ENCODE data around the gene TCOF1. TPM values are rescaled to one million over a fixed set of nuclear protein-coding genes. Genes with fewer than 3 reads are reported as not detected.

Gene TCOF1
- total RNA-seq, 1 donor from 2014 or later: 21.0 TPM

DNA sequence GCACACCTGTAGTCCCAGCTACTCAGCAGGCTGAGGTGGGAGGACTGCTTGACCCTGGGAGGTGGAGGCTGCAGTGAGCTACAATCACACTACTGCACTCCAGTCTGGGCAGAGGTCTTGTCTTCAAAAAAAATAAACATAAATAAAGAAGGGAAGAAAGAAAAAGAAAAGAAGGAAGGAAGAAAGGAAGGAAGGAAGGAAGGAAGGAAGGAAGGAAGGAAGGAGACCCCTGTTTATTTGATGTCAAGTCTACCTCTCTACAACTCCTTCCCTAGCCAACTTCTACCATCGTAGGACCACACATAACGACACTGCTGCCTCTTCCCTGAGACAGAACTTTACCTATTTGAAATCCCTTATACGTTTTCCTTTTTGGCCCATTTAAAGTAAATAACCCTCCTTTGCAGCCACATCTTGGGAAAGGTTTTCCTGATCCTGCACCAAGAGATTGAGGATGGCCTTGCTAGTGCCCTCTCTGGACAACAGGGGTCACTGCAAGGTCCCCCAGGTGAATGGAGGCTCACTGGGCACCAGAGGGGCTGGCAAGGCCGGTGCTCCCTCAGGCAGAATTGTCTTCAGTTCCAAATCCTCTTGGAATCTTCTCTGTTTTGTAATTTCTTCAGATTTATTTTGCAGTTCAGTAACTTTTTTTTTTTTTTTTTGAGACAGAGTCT, 81.5 kb downstream of the TCOF1 start:
- intact Hi-C loops (cut with micrococcal nuclease): no loop called here
- no peak for ATAC-seq
- no peak for DNase-seq

DNA sequence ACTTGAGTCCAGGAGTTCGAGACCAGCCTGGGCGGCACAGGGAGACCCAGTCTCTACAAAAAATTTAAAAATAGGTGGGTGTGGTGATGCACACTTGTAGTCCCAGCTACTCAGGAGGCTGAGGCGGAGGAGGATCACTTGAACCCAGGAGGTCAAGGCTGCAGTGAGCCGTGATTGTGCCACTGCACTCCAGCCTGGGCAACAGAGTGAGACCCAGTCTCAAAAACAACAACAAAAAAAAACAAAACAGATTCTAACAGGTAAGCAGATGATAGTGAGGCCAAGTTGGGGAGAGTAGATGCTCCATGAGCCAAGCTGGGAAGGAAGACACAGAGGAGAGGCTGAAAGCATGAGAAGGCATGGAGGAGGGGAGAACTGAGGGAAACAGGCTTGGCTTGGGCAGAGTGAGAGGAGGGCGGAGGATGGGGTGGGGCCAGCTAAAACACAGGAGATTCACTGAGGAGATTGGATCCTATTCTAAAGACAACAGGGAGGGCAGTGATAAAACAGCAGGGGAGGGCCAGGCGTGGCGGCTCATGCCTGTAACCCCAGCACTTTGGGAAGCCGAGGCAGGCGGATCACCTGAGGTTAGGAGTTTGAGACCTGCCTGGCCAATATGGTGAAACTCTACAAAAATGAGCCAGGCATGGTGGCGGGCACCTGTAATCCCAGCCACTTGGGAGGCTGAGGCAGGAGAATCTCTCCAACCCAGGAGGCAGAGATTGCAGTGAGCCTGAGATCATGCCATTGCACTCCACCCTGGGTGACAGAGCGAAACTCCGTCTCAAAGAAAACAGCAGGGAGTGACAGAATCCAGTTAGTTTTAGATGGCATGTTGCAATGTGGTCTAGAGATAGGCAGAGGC, 83.7 kb downstream of the TCOF1 start:
- intact Hi-C loops (cut with micrococcal nuclease): no loop called here
- DNase-seq (no peak), ATAC-seq (peak; percentile 2)

DNA sequence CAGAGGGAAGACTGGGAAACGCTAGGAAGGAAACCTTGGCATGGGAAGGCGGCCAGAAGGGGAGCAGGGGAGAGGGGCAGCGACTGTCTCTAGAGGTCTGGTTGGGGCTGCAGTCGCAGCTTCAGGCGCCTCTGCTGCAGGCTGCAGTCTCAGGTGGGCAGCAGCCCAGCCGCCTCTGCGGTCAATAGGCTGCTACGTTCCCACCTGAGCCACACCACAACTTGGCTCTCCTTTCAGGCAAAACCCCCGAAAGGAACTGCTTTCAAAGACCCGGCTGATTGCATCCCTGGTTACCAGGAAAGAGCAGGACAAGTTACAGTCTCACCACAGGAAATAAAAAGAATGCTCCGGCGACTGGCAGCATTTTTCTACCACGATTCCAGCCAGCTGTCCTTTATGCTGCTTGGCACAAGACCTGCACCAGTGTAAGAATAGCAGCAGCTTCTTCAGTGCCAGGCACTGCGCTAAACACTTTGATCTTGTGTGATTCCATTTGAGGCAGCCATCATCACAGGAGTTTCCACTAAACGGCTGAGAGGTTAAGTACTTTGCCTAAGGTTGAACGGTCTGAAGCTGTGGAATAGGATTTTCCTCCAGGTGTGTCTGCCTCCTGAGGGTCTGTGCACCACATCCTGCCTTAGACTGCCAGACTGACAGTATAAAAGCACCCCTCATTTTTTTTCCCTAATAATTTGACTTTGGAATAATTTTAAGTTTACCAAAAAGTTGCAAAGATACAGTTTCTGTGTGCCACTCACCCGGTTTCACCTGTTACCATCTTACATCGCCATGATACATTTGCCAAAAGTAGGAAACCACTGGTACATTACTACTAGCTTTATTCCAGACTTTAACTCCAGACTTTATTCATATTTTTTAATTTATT, 84.6 kb downstream of the TCOF1 start:
- DNase-seq (peak; percentile 56), ATAC-seq (peak; percentile 84)
- intact Hi-C loops (cut with micrococcal nuclease): no loop called here

DNA sequence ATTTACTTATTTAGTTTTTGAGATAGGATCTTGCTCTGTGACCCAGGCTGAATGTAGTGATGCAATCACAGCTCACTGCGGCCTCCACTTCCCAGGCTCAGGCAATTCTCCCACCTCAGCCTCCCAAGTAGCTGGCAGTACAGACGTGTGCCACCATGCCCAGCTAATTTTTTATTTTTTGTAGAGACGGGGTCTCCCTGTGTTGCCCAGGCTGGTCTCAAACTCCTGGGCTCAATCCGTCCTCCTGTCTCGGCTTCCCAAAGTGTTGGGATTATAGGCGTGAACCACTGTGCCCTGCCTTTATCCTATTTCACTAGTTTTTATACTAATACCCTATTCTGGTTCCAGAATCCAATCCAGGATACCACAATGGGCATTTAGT, 85.2 kb downstream of the TCOF1 start:
- intact Hi-C loops (cut with micrococcal nuclease): no loop called here
- no peak for DNase-seq
- no peak for ATAC-seq

DNA sequence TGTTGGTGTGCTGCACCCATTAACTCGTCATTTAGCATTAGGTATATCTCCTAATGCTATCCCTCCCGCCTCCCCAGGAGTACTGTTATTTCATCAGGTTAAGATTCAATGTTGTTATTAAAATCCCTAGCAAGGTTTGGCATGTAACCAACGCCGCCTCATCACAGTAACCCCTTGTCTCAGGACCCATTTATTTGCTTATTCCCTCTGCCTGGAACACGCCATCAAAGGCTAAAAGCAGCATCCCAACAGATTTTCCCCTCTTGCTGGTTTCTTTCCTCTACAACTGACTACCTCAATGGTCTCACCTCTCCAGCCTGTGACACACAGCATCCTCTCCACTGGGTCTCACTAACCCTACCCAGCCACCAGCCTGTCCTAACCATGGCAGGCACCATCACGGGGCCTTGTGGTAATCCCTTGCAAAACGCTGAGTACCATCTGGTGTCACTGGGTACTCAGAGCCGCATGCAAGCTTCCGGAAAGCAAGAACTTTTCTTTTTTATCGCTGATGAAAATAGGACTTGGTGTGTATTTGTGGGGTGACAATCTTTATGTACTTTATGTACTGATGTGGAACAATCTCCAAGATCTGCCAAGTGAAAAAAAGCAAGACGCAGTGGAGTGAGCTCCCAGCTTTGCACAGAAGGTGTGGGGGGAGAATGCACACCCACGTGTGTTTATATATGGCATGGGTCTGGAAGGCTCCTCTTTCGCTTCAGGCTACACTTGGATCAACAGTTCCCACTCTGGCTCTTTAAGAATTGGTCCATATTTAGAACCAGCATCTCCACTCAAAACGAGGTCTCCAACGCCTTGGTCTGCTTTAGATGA, 86.0 kb downstream of the TCOF1 start:
- no peak for ATAC-seq
- DNase-seq: no peak
- intact Hi-C loops (cut with micrococcal nuclease): no loop called here

DNA sequence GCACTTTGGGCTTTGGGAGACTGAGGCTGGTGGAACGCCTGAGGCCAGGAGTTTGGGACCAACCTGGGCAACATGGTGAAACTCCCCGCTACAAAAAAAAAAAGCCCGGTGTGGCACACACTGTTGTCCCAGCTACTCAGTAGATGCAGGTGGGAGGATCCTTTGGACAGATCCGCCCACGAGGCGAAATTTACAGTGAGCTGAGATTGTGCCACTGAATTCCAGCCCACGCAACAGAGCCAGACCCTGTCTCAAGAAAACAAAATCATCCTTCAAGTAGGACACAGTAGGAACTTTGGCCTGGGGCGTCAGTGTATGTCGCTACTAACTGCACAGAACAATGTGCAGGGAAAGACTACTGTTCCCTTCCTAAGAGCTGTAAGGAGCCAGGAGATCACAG, 87.3 kb downstream of the TCOF1 start:
- intact Hi-C loops (cut with micrococcal nuclease): no loop called here
- DNase-seq (no peak), ATAC-seq (no peak)

DNA sequence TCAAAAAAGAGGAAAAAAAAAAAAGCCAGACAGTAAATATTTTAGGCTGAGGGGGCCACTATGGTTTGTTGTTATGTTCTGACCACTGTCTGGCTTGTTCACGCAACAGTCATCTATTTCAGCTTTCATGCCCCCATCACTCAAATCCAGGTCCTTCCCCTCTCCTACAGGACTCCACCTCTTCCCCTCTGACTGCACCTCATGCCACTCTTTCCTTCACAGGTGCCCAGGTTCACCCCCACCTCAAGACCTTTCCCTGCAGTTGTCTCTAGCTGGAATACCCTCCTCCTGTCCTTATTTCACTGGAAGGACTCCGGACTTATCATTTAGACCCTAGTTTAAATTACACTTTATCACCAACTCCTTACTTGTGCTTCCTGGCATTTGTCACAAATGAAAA, 88.6 kb downstream of the TCOF1 start:
- ATAC-seq (no peak), DNase-seq (no peak)
- intact Hi-C loops (cut with micrococcal nuclease): no loop called here

DNA sequence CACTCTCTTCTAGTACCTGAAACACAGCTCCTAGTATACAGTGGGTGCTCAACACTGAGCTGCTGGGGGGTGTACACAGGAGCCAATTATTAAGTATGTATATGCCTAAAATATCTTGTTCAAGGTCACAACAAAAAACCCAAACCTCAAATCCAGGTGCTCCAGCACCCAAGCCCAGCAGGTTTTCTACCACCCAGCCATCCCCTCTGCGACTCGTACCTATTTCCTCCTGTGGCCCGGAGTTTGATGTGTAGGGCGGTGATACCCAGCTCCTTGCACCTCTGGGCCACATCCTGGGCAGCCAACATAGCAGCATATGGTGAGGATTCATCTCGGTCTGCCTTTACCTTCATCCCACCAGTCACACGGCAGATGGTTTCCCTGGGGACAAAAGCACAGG, 89.1 kb downstream of the TCOF1 start:
- intact Hi-C loops (cut with micrococcal nuclease): no loop called here
- ATAC-seq (no peak), DNase-seq (no peak)

DNA sequence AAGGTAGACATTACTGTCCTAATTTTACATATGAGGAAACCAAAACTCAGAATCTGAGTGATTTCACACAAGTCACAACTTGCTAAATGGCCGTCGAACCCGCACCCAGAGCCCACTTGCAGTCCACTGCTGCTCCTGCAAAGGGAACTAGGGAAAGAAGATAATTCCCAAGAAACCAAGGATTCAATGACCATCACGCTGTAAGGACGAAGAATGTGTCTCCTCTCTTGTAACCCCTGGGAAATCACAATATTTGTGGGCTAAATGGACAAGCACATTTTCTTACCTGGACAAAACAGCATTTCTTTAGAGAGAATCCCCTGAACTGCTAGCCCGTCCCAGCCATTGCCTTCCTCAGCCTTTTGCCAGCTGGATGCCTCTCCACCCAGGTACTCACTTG, 89.7 kb downstream of the TCOF1 start:
- ATAC-seq (no peak), DNase-seq (no peak)
- intact Hi-C loops (cut with micrococcal nuclease): no loop called here

DNA sequence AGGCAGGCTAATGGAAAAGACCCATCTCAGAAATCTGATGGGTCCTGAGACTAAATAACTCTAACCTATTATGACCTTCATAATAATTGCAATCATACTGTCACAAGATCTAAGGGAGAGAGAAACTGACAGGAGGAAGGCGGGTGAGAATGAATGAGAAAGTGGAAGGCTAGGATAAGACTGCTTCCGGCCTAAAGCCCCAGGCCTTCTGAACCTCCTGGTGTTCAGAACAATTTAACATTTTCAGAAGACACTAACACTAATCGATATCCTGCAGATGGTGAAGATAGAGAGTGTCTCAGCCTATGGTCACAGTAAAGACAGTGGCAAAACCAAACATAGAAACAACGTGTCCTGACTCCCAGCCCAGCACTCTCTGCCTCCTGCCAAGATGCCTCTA, 90.8 kb downstream of the TCOF1 start:
- DNase-seq (no peak), ATAC-seq (no peak)
- intact Hi-C loops (cut with micrococcal nuclease): no loop called here

DNA sequence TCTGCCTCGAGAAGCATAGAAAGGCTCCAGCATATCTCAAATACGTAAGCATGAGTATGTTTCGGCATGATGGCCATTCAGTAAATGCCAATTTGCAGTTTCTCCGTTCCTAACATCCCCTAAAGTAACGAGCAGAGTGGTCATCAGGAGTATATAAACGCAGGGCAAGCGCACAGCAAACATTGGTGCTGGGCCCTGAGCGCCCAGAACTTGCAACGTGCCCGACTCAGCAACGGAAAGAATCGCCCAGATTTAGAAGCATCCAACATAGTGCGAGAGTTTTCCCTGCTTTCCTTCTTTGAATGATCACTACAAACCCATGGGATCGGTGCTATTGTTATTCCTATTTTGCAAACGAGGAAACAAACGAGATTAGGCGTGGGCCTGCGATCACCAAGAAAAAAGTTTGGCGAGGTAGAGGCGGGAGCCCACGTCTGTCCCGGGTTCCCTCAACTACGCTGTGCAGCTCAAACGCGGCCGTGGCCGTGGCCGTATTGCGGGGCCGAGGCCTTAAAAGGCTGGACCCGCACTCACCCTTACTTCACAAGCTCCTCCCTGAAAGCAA, 91.5 kb downstream of the TCOF1 start:
- ATAC-seq (peak; percentile 60), DNase-seq (no peak)
- intact Hi-C loops (cut with micrococcal nuclease): no loop called here

Other genes with a start within 250 kb of the TCOF1 start
- 47.8 TPM for gene PDGFRB, start 201.9 kb upstream of the TCOF1 start, total RNA-seq
- gene CDX1, start 190.9 kb upstream of the TCOF1 start, total RNA-seq: not detected
- gene SLC6A7, start 167.6 kb upstream of the TCOF1 start, total RNA-seq: not detected
- gene CAMK2A, start 67.9 kb upstream of the TCOF1 start, total RNA-seq: 16.6 TPM
- 0.25 TPM for gene ARSI, start 54.8 kb upstream of the TCOF1 start, total RNA-seq
- gene CD74, start 55.2 kb downstream of the TCOF1 start, total RNA-seq: 341 TPM
- 1,255 TPM for gene RPS14, start 92.0 kb downstream of the TCOF1 start, total RNA-seq
- 57.9 TPM for gene NDST1, start 150.4 kb downstream of the TCOF1 start, total RNA-seq